ENCODE results near the gene CACNB4.

DNA sequence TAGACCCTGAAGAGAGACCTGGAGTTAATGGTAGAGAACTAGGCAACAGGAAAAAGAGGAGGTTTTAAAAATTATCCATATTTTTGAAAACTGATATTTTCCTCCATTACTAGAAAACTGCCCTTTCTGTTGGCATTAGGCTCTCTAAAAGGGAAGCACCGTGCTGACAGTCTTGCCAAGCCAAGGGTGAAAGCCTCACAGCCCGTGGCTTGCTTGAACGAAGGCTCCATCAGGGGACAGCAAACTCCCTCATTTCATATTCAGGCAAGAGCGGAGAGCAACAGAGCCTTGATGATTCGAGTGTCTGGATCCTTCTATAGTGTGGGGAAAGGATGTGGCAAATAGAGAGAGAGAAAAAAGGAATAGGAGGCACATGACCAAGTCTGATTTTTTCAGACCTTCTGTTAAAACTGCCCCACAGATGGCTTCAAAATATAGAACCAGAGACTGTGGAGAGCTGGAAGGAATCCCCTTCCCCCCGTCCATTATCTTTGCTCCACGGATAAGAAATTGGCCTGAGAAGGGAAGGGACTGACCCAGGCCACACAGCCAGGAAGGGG lies 67.0 kb downstream of the CACNB4 start:
- TF ChIP-seq RCOR1 (IDR thresholded peaks at IDR 0.05; ENCODE audit: low read depth, low read length) (no peak), MAX (IDR thresholded peaks at IDR 0.05) (no peak), PBX3 (IDR thresholded peaks at IDR 0.05) (no peak), RAD21 (conservative IDR thresholded peaks at IDR 0.05 in 1 of 2, IDR thresholded peaks at IDR 0.05 in 1 of 2) (no peak), HEYL (CRISPR knock-in tag; IDR thresholded peaks at IDR 0.05) (no peak)
- TF ChIP-seq, protein P1, sequence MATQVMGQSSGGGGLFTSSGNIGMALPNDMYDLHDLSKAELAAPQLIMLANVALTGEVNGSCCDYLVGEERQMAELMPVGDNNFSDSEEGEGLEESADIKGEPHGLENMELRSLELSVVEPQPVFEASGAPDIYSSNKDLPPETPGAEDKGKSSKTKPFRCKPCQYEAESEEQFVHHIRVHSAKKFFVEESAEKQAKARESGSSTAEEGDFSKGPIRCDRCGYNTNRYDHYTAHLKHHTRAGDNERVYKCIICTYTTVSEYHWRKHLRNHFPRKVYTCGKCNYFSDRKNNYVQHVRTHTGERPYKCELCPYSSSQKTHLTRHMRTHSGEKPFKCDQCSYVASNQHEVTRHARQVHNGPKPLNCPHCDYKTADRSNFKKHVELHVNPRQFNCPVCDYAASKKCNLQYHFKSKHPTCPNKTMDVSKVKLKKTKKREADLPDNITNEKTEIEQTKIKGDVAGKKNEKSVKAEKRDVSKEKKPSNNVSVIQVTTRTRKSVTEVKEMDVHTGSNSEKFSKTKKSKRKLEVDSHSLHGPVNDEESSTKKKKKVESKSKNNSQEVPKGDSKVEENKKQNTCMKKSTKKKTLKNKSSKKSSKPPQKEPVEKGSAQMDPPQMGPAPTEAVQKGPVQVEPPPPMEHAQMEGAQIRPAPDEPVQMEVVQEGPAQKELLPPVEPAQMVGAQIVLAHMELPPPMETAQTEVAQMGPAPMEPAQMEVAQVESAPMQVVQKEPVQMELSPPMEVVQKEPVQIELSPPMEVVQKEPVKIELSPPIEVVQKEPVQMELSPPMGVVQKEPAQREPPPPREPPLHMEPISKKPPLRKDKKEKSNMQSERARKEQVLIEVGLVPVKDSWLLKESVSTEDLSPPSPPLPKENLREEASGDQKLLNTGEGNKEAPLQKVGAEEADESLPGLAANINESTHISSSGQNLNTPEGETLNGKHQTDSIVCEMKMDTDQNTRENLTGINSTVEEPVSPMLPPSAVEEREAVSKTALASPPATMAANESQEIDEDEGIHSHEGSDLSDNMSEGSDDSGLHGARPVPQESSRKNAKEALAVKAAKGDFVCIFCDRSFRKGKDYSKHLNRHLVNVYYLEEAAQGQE (IDR thresholded peaks at IDR 0.05): no peak
